NB4 (cell line): ENCODE results near the gene COG6.

Source experiments
- MYC ChIP-seq: IDR thresholded peaks from 2 replicates; pipeline ENCODE4 v1.6.1; 2011; ENCODE audit warnings: low read depth, low read length
- TF ChIP-seq, protein P1 (sequence below): IDR thresholded peaks from one replicate; pipeline ENCODE4 v1.5.1; 2012; ENCODE audit warnings: low read depth, low read length

DNA sequence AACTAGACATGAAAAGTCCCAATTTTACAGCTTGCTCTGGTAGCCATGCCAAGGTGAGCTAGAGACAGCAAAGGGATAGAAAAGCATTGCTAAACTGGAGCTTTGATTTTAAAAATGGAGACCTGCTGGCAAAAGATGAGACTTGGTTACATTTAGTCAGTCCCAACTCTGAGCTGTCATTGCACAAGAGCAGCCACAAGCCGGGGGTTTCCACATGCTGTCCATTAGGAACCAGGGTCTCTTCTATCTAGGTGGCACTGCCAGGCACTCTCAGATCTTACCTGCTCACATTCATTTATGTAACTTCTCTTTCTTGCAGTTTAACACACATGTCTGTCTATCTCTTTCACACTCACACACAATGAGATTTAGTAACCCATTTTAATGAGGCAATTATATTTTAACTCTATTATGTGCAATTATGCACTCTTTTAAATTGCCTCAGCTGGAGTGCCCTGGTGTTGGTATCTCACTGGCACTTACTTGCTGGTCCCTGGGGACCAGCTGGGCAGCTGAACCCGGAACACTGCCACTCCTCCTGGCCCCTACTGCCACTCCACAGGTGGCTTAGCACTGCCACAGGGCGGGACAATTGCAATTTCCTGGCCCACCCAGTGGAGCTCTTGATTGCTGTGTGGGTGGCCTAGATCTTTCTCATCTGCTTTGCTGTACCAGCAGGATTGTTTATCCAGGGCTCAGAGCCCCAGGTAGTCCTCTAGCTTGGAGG, 112.5 kb downstream of the COG6 start:
- TF ChIP-seq, protein P1, sequence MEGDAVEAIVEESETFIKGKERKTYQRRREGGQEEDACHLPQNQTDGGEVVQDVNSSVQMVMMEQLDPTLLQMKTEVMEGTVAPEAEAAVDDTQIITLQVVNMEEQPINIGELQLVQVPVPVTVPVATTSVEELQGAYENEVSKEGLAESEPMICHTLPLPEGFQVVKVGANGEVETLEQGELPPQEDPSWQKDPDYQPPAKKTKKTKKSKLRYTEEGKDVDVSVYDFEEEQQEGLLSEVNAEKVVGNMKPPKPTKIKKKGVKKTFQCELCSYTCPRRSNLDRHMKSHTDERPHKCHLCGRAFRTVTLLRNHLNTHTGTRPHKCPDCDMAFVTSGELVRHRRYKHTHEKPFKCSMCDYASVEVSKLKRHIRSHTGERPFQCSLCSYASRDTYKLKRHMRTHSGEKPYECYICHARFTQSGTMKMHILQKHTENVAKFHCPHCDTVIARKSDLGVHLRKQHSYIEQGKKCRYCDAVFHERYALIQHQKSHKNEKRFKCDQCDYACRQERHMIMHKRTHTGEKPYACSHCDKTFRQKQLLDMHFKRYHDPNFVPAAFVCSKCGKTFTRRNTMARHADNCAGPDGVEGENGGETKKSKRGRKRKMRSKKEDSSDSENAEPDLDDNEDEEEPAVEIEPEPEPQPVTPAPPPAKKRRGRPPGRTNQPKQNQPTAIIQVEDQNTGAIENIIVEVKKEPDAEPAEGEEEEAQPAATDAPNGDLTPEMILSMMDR, result no peak
- no peak for TF ChIP-seq MYC
